HCT116 (cell line): ENCODE data around the gene RYR2. TPM values are rescaled to one million over a fixed set of nuclear protein-coding genes. Genes with fewer than 3 reads are reported as not detected.

ENCODE experiments used
- ATAC-seq: fragments of 200-7000 bp; cut with Tn5 transposase; 2 replicates; pipeline ENCODE4 v1.9.1; 2020; ENCODE audit warnings: mild to moderate bottlenecking, moderate library complexity
- BruUV-seq: library from RNA; stranded (reverse); fragments of 400-500 nt; replicated peaks from 2 replicates; lab custom pipeline; 2021; lab: Mats Ljungman, UMichigan
- CTCF ChIA-PET: fragments of 300-600 bp; sonication (Branson Sonifier 250); formaldehyde crosslinking; loops from one replicate; lab custom pipeline; 2021; ENCODE audit warnings: antibody characterized with exemption; lab: Charles Lee
- POLR2A ChIA-PET: fragments of 300-600, 350-600 bp; sonication (Branson Sonifier 250); formaldehyde crosslinking; loops from one replicate; lab custom pipeline; 2021; ENCODE audit warnings: antibody characterized with exemption; lab: Charles Lee
- RAD21 ChIA-PET, 2 experiments: fragments of 300-600 bp; sonication (Branson Sonifier 250); formaldehyde crosslinking; loops; one replicate each; lab custom pipeline; 2023; ENCODE audit warnings: low total read pairs in 2 of 2; ENCODE audit not compliant: uncharacterized antibody in 2 of 2, unreplicated experiment in 2 of 2, low non-redundant PET in 1 of 2; lab: Charles Lee
- DNase-seq: peaks from one replicate; pipeline ENCODE4 v3.0.0-alpha.2; 2010; ENCODE audit warnings: low read depth, low spot score
- H2AFZ ChIP-seq: fragments of 200-600 bp; shearing (Covaris generic), sonication (generic); 2 replicates; pipeline ENCODE4 v1.6.1; 2017; ENCODE audit warnings: low read depth, mixed run types, mixed read lengths, antibody characterized with exemption, low read length; ENCODE audit not compliant: poor library complexity, severe bottlenecking
- H3K27ac ChIP-seq: 2 replicates; pipeline ENCODE4 v1.5.1; 2012; ENCODE audit warnings: low read depth, low read length
- H3K27me3 ChIP-seq: fragments of 200-600 bp; sonication (generic); 2 replicates; pipeline ENCODE4 v1.6.1; 2016; ENCODE audit warnings: mixed run types, low read length, mixed read lengths; ENCODE audit not compliant: insufficient read depth
- H3K36me3 ChIP-seq, 2 experiments: fragments of 200-500 bp in 1 of 2; fragments of 200-600 bp in 1 of 2; sonication (Bioruptor generic) in 1 of 2; sonication (generic) in 1 of 2; 2 replicates each; pipeline versions ENCODE4 v1.5.1 to v1.6.1; 2014 to 2016; ENCODE audit warnings: low read length in 2 of 2, inconsistent platforms in 1 of 2, mixed read lengths in 1 of 2, mixed run types in 1 of 2; ENCODE audit not compliant: insufficient read depth in 2 of 2, control insufficient read depth in 1 of 2
- H3K4me1 ChIP-seq, 2 experiments: fragments of 200-600 bp in 1 of 2; sonication (generic) in 1 of 2; 2 replicates each; pipeline versions ENCODE4 v1.5.1 to v1.6.1; 2012 to 2017; ENCODE audit warnings: low read length in 2 of 2, inconsistent platforms in 1 of 2, mild to moderate bottlenecking in 1 of 2, mixed read lengths in 1 of 2, mixed run types in 1 of 2, moderate library complexity in 1 of 2; ENCODE audit not compliant: insufficient read depth in 2 of 2, control insufficient read depth in 1 of 2
- H3K4me2 ChIP-seq: fragments of 200-600 bp; sonication (generic); 2 replicates; pipeline ENCODE4 v1.6.1; 2017; ENCODE audit warnings: mixed run types, low read length, mixed read lengths
- H3K4me3 ChIP-seq, 2 experiments: fragments of 200-600 bp in 1 of 2; sonication (generic) in 1 of 2; replicated peaks in 1 of 2; 2 replicates each; pipeline ENCODE4 v1.5.1; 2011 to 2016; ENCODE audit warnings: low read length in 2 of 2, control low read depth in 1 of 2, low read depth in 1 of 2, mild to moderate bottlenecking in 1 of 2, mixed read lengths in 1 of 2, mixed run types in 1 of 2
- H3K79me2 ChIP-seq: fragments of 200-600 bp; sonication (generic); 2 replicates; pipeline ENCODE4 v1.6.1; 2017; ENCODE audit warnings: mild to moderate bottlenecking, mixed run types, low read length, moderate library complexity, mixed read lengths; ENCODE audit not compliant: insufficient read depth
- H3K9ac ChIP-seq: fragments of 200-600 bp; sonication (generic); 2 replicates; pipeline ENCODE4 v1.6.1; 2016; ENCODE audit warnings: low read length, mixed read lengths
- H3K9me2 ChIP-seq: fragments of 200-600 bp; sonication (generic), shearing (Covaris generic); 2 replicates; pipeline ENCODE4 v1.6.1; 2017; ENCODE audit warnings: mixed run types, mild to moderate bottlenecking, moderate library complexity; ENCODE audit not compliant: insufficient read depth
- H3K9me3 ChIP-seq, 2 experiments: fragments of 200-500 bp in 1 of 2; fragments of 200-600 bp in 1 of 2; sonication (Bioruptor generic) in 1 of 2; sonication (generic) in 1 of 2; 2 replicates each; pipeline ENCODE4 v1.6.1; 2014 to 2017; ENCODE audit warnings: low read length in 2 of 2, mixed read lengths in 2 of 2, inconsistent platforms in 1 of 2, low read depth in 1 of 2, mild to moderate bottlenecking in 1 of 2, mixed run types in 1 of 2, moderate library complexity in 1 of 2; ENCODE audit not compliant: control insufficient read depth in 1 of 2, insufficient read depth in 1 of 2
- H4K20me1 ChIP-seq: fragments of 200-600 bp; sonication (generic), shearing (Covaris generic); 2 replicates; pipeline ENCODE4 v1.6.1; 2017; ENCODE audit warnings: mixed run types, mild to moderate bottlenecking, moderate library complexity; ENCODE audit not compliant: insufficient read depth
- ATF3 ChIP-seq: IDR thresholded peaks from 2 replicates; pipeline ENCODE4 v1.6.1; 2012
- CBX3 ChIP-seq: IDR thresholded peaks from 2 replicates; pipeline ENCODE4 v1.6.1; 2012; ENCODE audit warnings: low read depth
- CEBPB ChIP-seq: IDR thresholded peaks from 2 replicates; pipeline ENCODE4 v1.6.1; 2012; ENCODE audit warnings: low read depth
- EZH2phosphoT487 ChIP-seq: fragments of 200-600 bp; IDR thresholded peaks from 2 replicates; pipeline ENCODE4 v1.6.1; 2018; ENCODE audit warnings: antibody characterized with exemption, borderline replicate concordance
- JUND ChIP-seq: IDR thresholded peaks from 2 replicates; pipeline ENCODE4 v1.6.1; 2012
- POLR2A ChIP-seq: IDR thresholded peaks from 2 replicates; pipeline ENCODE4 v1.7.0; 2011; ENCODE audit warnings: borderline replicate concordance; ENCODE audit not compliant: insufficient read depth, insufficient read length; ENCODE audit errors: extremely low read depth
- POLR2AphosphoS5 ChIP-seq: IDR thresholded peaks from 2 replicates; pipeline ENCODE4 v1.6.1; 2011; ENCODE audit warnings: mild to moderate bottlenecking, low read depth, low read length, moderate library complexity
- RAD21 ChIP-seq: IDR thresholded peaks from 2 replicates; pipeline ENCODE4 v1.6.1; 2012; ENCODE audit warnings: low read depth, mild to moderate bottlenecking
- REST ChIP-seq: IDR thresholded peaks from 2 replicates; pipeline ENCODE4 v1.6.1; 2012; ENCODE audit warnings: low read depth
- SIN3A ChIP-seq: IDR thresholded peaks from 2 replicates; pipeline ENCODE4 v1.6.1; 2012; ENCODE audit warnings: low read depth
- SP1 ChIP-seq: IDR thresholded peaks from 2 replicates; pipeline ENCODE4 v1.6.1; 2012; ENCODE audit warnings: low read depth
- ZNF274 ChIP-seq: fragments of 200-500 bp; sonication (Bioruptor generic); IDR thresholded peaks from 2 replicates; pipeline ENCODE4 v1.6.1; 2014; ENCODE audit warnings: mild to moderate bottlenecking, low read depth, low read length, inconsistent platforms
- intact Hi-C: fragments of 100-400 bp; cut with micrococcal nuclease; formaldehyde crosslinking; loops from 2 replicates; pipeline ENCODE4 v1.10.0; 2022
- total RNA-seq: library from RNA; stranded (reverse); gene quantifications from one replicate; pipeline ENCODE4 v1.2.1, GENCODE V29; 2021; ENCODE audit not compliant: unreplicated experiment

RYR2 gene
- total RNA-seq, 1 experiment from 2014 or later, result 0.02 TPM

DNA sequence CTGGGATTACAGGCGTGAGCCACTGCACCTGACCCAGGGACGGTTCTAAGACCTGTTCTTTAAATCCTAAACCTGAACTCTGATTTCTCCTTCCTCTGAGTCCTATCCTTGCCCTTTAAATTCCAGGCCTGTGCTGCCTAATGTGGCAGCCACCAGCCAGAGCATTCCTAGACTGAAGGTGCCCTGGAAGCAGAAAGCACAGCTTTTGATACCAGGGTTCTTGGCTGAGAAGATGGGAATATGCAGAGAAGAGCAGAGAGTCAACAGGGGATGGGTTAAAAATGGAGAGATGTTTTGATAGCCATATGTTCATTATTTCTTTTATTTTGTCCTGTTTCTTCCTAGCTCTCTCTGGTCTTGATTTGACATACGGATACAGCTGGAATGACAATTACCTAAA is 49.7 kb downstream of the RYR2 start:
- Histone ChIP-seq H3K36me3 (no peaks in the 10 kb centered on the region), H3K4me2 (no peak overlapping the region), H3K27me3 (no peaks in the 10 kb centered on the region), H4K20me1 (no peaks in the 10 kb centered on the region), H3K9me2 (no peaks in the 10 kb centered on the region), H3K4me3 (no peak overlapping the region), H3K9me3 (no peaks in the 10 kb centered on the region), H3K27ac (no peak overlapping the region), H3K79me2 (no peaks in the 10 kb centered on the region), H3K9ac (no peak overlapping the region), H3K4me1 (no peaks in the 10 kb centered on the region), H2AFZ (no peak overlapping the region)
- ATAC-seq, result no peak
- BruUV-seq, result no TSS peak
- intact Hi-C loops, result no loop called here
- RAD21 ChIA-PET, result no interaction called here
- no peak for DNase-seq
- CTCF ChIA-PET, result no interaction called here
- TF ChIP-seq SIN3A, result no peak
- TF ChIP-seq REST, result no peak
- TF ChIP-seq EZH2phosphoT487, result no peak
- no peak for TF ChIP-seq CBX3
- no peak for TF ChIP-seq SP1
- no peak for TF ChIP-seq POLR2AphosphoS5
- TF ChIP-seq ZNF274, result no peak
- no peak for TF ChIP-seq POLR2A
- TF ChIP-seq CEBPB, result no peak
- TF ChIP-seq RAD21, result no peak
- TF ChIP-seq JUND, result no peak
- no peak for TF ChIP-seq ATF3
- POLR2A ChIA-PET, result no interaction called here
